K562 (cell line): Measurements from ENCODE around the gene PITPNM3. TPM values are rescaled to one million over a fixed set of nuclear protein-coding genes. Genes with fewer than 3 reads are reported as not detected.

Experiments
- CC2D1A ChIP-seq: fragments of 450-650 bp; IDR thresholded peaks from 2 replicates; pipeline ENCODE4 v1.6.1; 2017; ENCODE audit warnings: mild to moderate bottlenecking
- CEBPG ChIP-seq, 3 experiments: fragments of 200-800 bp in 1 of 3; sonication (Bioruptor generic) in 1 of 3; sonication (generic) in 1 of 3; formaldehyde crosslinking in 1 of 3; IDR thresholded peaks in 2 of 3; conservative IDR thresholded peaks in 1 of 3; 2 replicates each; pipeline versions ENCODE4 v1.6.1 to v1.8.0; 2016 to 2022; ENCODE audit warnings: missing compliant biosample characterization in 2 of 3, missing genetic modification characterization in 2 of 3, mild to moderate bottlenecking in 1 of 3, missing genetic modification reagents in 1 of 3
- CHD2 ChIP-seq: IDR thresholded peaks from 2 replicates; pipeline ENCODE4 v1.6.1; 2011; ENCODE audit warnings: low read depth, low read length
- CREM ChIP-seq: IDR thresholded peaks from 2 replicates; pipeline ENCODE4 v1.6.1; 2014; ENCODE audit warnings: antibody characterized with exemption, low read depth
- CTCF ChIP-seq, 3 experiments: IDR thresholded peaks in 2 of 3; conservative IDR thresholded peaks in 1 of 3; 2 replicates each; pipeline ENCODE4 v1.5.1; 2011 to 2012; ENCODE audit warnings: low read length in 3 of 3, mild to moderate bottlenecking in 3 of 3, control low read depth in 2 of 3, improper control_type of control experiment in 1 of 3, inconsistent platforms in 1 of 3, low read depth in 1 of 3, mixed read lengths in 1 of 3, moderate library complexity in 1 of 3; ENCODE audit not compliant: insufficient read depth in 2 of 3
- CTCFL ChIP-seq: IDR thresholded peaks from 2 replicates; pipeline ENCODE4 v1.6.1; 2011; ENCODE audit warnings: borderline replicate concordance, low read depth, mild to moderate bottlenecking, moderate library complexity, low read length; ENCODE audit not compliant: insufficient read depth, poor library complexity, severe bottlenecking
- DPF2 ChIP-seq: fragments of 450-650 bp; IDR thresholded peaks from 2 replicates; pipeline ENCODE4 v1.6.1; 2016
- HMG20A ChIP-seq: fragments of 450-650 bp; formaldehyde crosslinking; conservative IDR thresholded peaks from 2 replicates; pipeline ENCODE4 v1.4.0; 2020; ENCODE audit warnings: mild to moderate bottlenecking, mixed read lengths
- HMGN3 ChIP-seq: IDR thresholded peaks from 2 replicates; pipeline ENCODE4 v1.6.1; 2011; ENCODE audit warnings: borderline replicate concordance, low read depth, mild to moderate bottlenecking, mixed read lengths, low read length; ENCODE audit not compliant: insufficient read length; ENCODE audit errors: extremely low read depth
- NR2F6 ChIP-seq: fragments of 450-650 bp; formaldehyde crosslinking; IDR thresholded peaks from 2 replicates; pipeline ENCODE4 v1.4.0; 2020; ENCODE audit warnings: mild to moderate bottlenecking
- RAD21 ChIP-seq, 2 experiments: fragments of 250-450 bp in 1 of 2; fragments of 450-650 bp in 1 of 2; sonication (Bioruptor Pico) in 1 of 2; formaldehyde crosslinking in 1 of 2; IDR thresholded peaks in 1 of 2; conservative IDR thresholded peaks in 1 of 2; 2 replicates each; pipeline versions ENCODE4 v1.4.0 to v1.8.0; 2020 to 2022; ENCODE audit warnings: mild to moderate bottlenecking in 2 of 2, moderate library complexity in 1 of 2
- RCOR1 ChIP-seq, 2 experiments: IDR thresholded peaks; 2 replicates each; pipeline ENCODE4 v1.6.1; 2012; ENCODE audit warnings: low read depth in 2 of 2, low read length in 2 of 2, borderline replicate concordance in 1 of 2, improper control_type of control experiment in 1 of 2
- ZNF511 ChIP-seq: sonication (generic); formaldehyde crosslinking; IDR thresholded peaks from 2 replicates; pipeline ENCODE4 v1.8.0; 2022; ENCODE audit warnings: mild to moderate bottlenecking, missing genetic modification reagents
- ZNF717 ChIP-seq: fragments of 250-450 bp; sonication (Bioruptor Pico); IDR thresholded peaks from 2 replicates; pipeline ENCODE4 v1.5.0; 2021
- polyA plus RNA-seq, 8 experiments: library from polyadenylated mRNA; depleted of rRNA in 4 of 8; stranded (reverse) in 5 of 8; unstranded in 3 of 8; fragments of >200 nt; fragmentation: Nextera tagmentation in 2 of 8; fragmentation: Illumina TruSeq in 1 of 8; extraction: Ambion mirVana in 2 of 8; extraction: Trizol in 1 of 8; gene quantifications; 2 replicates each; pipeline versions ENCODE4 v1.2.1 to v1.2.3, GENCODE V29; 2011 to 2014; ENCODE audit warnings: inconsistent platforms in 1 of 8, missing spikeins in 1 of 8
- total RNA-seq, 7 experiments: library from RNA; depleted of rRNA in 6 of 7; stranded (reverse); fragments of >200 nt in 6 of 7; fragmentation: Illumina TruSeq in 2 of 7; extraction: Trizol in 2 of 7; gene quantifications; 2 replicates each; pipeline versions ENCODE4 v1.2.1 to v1.2.3, GENCODE V29; 2011 to 2021; ENCODE audit warnings: low replicate concordance in 1 of 7
- TF ChIP-seq, protein P1 (sequence below): sonication (generic); formaldehyde crosslinking; IDR thresholded peaks from 2 replicates; pipeline ENCODE4 v1.9.0; 2022; ENCODE audit warnings: mild to moderate bottlenecking, missing genetic modification reagents

Gene PITPNM3
- total and polyA plus RNA-seq, 9 of the 15 experiments (the other 6 are each of a cell fraction or from before 2014, with no cell fraction given), result 0.14 to 0.38 (median 0.22) TPM; not detected in 2

- TF ChIP-seq, protein P1, sequence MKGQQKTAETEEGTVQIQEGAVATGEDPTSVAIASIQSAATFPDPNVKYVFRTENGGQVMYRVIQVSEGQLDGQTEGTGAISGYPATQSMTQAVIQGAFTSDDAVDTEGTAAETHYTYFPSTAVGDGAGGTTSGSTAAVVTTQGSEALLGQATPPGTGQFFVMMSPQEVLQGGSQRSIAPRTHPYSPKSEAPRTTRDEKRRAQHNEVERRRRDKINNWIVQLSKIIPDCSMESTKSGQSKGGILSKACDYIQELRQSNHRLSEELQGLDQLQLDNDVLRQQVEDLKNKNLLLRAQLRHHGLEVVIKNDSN (CRISPR knock-in tag), result no peak
- no peak for TF ChIP-seq CC2D1A
- TF ChIP-seq CEBPG (CRISPR knock-in tag; IDR thresholded peaks at IDR 0.05), result no peak
- no peak for TF ChIP-seq CEBPG (tag; conservative IDR thresholded peaks at IDR 0.05 in 1 of 2, IDR thresholded peaks at IDR 0.05 in 1 of 2)
- TF ChIP-seq CTCF (IDR thresholded peaks at IDR 0.05 in 2 of 3, conservative IDR thresholded peaks at IDR 0.05 in 1 of 3; ENCODE audit: insufficient read depth in 2 of 3, low read depth in 1 of 3, low read length in 3 of 3), result peak; percentile 70 to 90 (median 76)
- TF ChIP-seq RCOR1 (IDR thresholded peaks at IDR 0.05; ENCODE audit: borderline replicate concordance in 1 of 2, low read depth in 2 of 2, low read length in 2 of 2), result peak in 1 of 2 experiments; percentile 31; a peak in 1 of 4 replicates
- TF ChIP-seq HMG20A (CRISPR knock-in tag), result no peak
- TF ChIP-seq CTCFL, result no peak
- TF ChIP-seq CHD2, result no peak
- TF ChIP-seq DPF2, result no peak
- TF ChIP-seq ZNF717 (CRISPR knock-in tag), result no peak
- TF ChIP-seq ZNF511 (CRISPR knock-in tag), result 0 out of 2 replicates have a peak, but pooled peaks have one; percentile 13
- TF ChIP-seq RAD21 (CRISPR knock-in tag; conservative IDR thresholded peaks at IDR 0.05 in 1 of 2, IDR thresholded peaks at IDR 0.05 in 1 of 2), result peak; percentile 55 to 68
- 0 out of 2 replicates have a peak, but pooled peaks have one; percentile 33 for TF ChIP-seq CREM
- TF ChIP-seq NR2F6, result no peak
- no peak for TF ChIP-seq HMGN3
These were observed 83.1 kb downstream of the PITPNM3 start (continued) for GRCh38 chr17:6473128-6473767.
